ES-I3 (cell line): ENCODE measurements around the gene MTCH1.

Source experiments
- H3K36me3 ChIP-seq: 2 replicates; pipeline ENCODE4 v1.6.1; 2013; ENCODE audit warnings: mild to moderate bottlenecking, low read length, control low read depth, moderate library complexity; ENCODE audit not compliant: insufficient read depth
- H3K4me1 ChIP-seq: 2 replicates; pipeline ENCODE4 v1.6.1; 2013; ENCODE audit warnings: mild to moderate bottlenecking, control low read depth, low read length; ENCODE audit not compliant: insufficient read depth
- H3K9ac ChIP-seq: 2 replicates; pipeline ENCODE4 v1.6.1; 2013; ENCODE audit warnings: low read depth, mild to moderate bottlenecking, low read length, moderate library complexity
- H3K9me3 ChIP-seq: 2 replicates; pipeline ENCODE4 v1.6.1; 2013; ENCODE audit warnings: mild to moderate bottlenecking, low read length, moderate library complexity; ENCODE audit not compliant: control insufficient read depth, insufficient read depth

Gene MTCH1

DNA sequence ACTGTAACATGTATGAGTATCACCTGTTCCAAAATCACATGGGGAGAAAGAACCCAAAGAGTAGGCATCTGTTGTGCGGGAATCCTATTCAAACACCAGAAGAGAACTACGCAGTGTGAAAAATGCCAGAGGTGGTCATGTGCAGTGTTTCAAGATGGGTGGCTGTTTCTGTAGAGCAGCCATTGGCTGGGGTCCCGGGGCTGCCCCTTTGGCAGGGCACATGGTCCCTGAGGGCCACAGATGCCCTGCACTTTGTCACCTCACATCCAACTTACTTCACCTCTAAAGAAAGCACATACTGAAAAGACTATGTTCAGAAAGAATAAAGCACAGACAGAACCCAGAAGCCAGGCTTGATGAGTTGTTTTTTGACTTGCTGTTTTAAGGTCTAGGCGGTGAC, 12.3 kb downstream of the MTCH1 start:
- Histone ChIP-seq H3K4me1 (no peaks in the 10 kb centered on the region), H3K9ac (no peak overlapping the region), H3K36me3 (peaks cover 54% of the 10 kb centered on the region), H3K9me3 (no peaks in the 10 kb centered on the region)

DNA sequence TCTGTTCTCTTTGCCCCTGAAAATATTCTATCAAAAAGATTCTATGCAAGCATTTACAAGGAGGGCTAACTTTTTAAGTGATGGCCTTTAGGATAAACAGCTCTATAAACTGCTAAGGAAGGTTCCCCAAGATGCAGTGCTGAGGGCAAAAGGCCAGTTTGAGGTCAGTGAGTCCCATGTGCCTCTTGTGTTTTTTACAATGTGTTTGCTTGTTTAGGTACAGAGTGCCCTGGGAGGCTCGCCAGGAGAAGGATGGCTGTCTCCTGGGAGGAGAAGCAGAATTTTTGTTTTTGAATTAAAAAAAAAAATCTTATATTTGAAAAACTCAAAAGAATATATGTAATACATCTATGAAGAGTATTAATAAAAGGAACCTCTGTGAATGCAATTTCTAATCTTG, 12.8 kb downstream of the MTCH1 start:
- Histone ChIP-seq H3K9me3 (no peaks in the 10 kb centered on the region), H3K4me1 (no peaks in the 10 kb centered on the region), H3K36me3 (peaks cover 52% of the 10 kb centered on the region), H3K9ac (no peak overlapping the region)

DNA sequence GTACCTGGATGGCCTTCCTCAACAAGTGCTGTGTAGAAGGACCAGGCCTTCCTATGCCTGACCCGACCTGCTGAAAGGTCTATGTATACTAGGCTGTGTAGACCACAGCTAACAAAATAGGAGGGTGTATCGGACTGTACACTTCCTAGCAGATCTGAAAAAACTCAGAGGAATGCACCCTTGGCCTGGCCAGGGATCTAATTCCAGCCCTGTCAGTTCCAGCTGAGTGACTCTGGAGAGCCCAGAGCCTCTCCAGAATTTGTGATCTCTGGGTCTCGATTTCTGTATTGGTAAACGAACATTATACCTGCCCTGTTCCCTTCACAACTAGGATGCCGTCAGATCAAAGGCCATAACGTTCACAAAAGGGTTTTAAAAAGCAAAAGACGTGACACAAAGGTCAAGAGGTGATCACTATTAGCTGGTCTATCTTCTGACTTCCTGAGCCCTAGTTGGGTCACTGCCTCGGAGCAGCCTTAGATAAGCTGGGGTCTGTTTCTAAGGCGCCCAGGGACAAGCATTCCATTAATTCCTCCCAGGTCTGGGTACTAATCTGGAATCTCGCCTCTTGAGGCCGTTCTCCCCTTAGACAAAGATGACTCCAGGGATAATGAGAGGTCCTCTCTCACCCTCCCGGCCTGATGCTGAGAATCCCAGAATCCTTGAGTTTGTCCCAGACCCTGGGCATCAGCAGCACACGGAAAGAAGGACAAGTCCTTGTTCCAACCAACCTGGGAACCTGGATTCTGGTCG, 13.9 kb downstream of the MTCH1 start:
- H3K9me3 ChIP-seq, result no peaks in the 10 kb centered on the region
- H3K4me1 ChIP-seq, result no peaks in the 10 kb centered on the region
- H3K36me3 ChIP-seq, result peaks cover 51% of the 10 kb centered on the region
- no peak overlapping the region for H3K9ac ChIP-seq

DNA sequence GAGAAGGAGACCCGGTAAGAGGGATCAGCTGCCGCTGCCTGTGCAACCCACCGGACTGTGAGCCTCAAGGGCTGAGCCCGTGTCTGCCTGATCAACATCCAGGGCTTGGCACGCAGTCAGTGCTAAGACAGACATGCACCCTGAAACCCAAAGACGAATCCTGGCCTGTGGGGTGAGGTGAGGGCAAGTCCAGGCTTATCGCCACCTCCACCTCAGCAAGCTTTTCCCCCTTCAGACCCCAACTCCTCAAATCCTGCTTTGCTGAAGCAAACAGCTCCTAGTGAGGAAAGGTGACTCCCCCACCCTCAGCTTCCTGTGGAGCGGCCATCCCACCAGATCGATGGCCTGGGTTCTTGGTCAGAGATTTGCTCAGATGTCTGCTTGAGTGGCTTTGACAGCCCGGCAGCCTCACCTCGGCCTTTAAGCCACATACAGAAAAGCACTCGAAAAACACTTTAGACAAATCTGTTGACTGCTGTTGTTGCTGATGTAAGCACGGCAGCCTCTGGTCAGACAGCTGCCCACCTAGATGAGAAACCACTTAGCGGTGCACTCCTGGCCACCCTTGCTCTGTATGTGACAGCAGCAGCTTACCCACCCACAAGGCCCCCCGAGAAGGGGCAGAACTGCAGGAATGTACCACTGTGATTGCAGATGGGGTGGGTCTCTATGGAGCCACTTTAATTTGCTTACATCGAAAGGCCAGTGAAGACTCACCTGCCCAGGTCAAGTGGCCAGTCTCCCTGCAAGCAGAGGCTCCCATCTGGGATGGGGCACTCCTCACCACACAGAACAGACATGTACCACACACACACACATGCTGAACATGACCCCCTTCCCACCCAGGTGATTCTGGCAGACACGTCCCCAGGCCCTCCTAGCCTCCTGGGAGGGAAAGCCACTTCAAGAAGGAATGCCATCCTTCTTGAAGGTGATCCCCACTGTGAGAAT, 14.8 kb downstream of the MTCH1 start:
- no peaks in the 10 kb centered on the region for H3K4me1 ChIP-seq
- peaks cover 51% of the 10 kb centered on the region for H3K36me3 ChIP-seq
- no peaks in the 10 kb centered on the region for H3K9me3 ChIP-seq
- H3K9ac ChIP-seq, result no peak overlapping the region

DNA sequence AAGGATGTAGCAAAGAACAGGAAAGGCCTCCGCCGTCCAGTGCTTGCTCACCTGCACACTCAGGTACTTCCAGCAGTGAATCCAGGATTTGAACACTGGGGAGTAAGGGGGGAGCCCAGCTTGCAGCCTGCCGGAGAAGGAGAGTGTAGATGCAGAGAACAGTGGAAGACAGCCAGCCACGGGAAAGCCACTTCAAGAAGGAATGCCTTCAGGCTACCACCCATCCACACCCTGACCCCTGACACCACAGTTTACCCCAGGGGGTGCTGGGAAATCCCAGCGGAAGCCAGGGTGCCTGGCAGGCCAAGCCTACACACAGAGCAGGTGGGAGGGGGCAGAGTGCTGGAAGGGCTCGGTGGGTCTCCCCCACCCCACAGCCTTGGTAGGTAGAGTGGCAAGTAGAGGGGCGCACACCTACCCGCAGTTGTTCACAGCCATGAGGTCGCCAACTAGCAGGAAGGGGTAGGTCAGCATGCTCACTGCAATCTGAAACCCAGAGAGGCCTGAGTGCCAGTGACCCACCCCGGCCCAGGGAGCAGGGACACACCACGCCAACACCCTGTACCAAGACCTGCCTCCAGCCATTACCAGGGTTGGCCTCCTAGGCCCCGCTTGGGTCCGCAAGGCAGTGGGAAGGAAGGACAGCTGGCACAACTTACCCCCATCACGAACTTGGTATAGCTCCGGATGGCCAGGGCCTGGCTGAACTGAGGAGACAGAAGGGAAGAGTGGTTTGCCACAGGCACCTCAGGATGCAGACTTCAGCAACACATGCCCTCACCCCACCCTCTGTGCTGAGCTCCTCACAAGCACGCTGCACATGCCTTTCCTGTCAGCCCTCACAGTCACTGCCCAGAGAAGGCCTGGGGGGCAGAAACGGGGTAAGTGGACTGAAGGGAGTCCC, 15.8 kb downstream of the MTCH1 start:
- H3K9ac ChIP-seq, result no peak overlapping the region
- H3K9me3 ChIP-seq, result no peaks in the 10 kb centered on the region
- peaks cover 46% of the 10 kb centered on the region for H3K36me3 ChIP-seq
- H3K4me1 ChIP-seq, result no peaks in the 10 kb centered on the region

DNA sequence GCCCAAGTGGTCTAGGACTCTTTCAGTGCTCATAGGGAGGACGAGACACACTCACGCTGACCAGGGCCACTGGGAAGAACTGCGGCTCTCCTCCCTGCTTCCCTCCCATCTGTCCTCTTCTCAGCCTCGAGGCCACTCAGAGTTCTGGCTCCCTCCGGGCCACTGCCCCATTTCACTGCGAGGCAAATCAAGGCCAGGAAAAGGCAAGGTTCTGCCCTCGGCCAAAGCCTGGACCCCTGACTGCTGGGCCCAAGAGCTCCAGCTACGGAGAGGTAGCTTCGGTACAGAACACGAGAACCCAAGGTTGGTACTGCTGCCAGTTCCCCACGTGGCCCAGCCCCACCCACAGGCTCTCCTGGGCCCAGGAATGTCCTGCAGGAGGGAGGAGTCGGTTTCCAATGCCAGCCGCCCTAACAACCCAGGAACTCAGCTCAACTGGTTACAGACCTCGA, 16.7 kb downstream of the MTCH1 start:
- Histone ChIP-seq H3K4me1 (peaks cover 3% of the 10 kb centered on the region; the same call in 1 of the 2 replicates), H3K9me3 (no peaks in the 10 kb centered on the region), H3K36me3 (peaks cover 38% of the 10 kb centered on the region), H3K9ac (no peak overlapping the region)

DNA sequence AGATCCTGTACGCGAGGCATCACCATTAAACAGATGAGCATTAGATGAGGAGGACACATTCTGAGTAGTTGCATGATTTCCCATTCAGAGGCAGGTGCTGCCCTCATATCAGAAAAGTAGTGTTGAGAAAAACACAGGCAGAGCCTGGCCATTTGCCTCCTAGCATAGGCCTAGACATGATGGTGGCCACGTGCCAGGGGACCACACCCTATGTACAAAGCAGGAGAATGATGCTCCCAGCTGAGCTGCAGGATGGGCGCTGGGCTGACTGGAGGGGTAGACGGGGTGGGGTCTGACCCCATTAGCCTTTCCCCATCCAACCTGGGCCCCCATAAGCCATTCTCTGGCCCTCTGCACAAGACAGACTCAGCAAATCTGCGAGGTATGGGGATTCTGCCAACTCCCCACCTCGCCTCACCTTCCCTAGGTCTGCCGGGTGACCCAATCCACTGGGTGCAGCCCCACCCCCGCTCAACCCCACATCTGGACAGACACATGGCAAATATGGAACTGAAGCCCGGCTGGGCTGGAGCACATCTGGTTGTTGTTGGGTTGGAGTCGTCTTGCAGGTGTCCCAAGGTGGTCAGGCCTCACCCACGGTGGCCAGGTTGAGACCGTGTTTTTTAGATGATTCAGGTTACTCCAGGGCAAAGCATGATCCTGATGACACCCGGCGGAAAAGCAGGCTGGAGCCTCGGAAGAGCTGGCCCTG, 17.6 kb downstream of the MTCH1 start:
- Histone ChIP-seq H3K9me3 (no peaks in the 10 kb centered on the region), H3K9ac (no peak overlapping the region), H3K36me3 (peaks cover 31% of the 10 kb centered on the region), H3K4me1 (peaks cover 9% of the 10 kb centered on the region)

DNA sequence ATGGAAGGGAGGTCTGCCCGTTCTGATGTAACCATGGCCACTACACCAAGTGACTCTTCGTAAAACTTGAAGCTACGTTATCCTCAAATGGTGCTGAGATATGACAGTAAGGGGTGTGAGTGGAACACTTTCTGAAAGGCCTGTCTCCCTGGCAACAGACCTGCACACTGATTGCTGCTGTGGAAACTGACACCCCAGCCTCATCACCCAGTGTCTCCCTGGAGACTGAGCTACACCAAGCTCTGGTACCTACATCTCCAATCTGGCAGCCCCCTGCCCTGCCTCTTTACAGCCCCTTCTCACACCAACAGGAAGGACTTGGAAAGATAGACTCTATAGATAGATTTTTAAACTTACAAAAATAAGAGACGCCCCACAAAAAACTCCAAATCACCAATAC, 18.2 kb downstream of the MTCH1 start:
- no peaks in the 10 kb centered on the region for H3K9me3 ChIP-seq
- H3K36me3 ChIP-seq, result peaks cover 31% of the 10 kb centered on the region
- H3K4me1 ChIP-seq, result peaks cover 12% of the 10 kb centered on the region
- H3K9ac ChIP-seq, result no peak overlapping the region

DNA sequence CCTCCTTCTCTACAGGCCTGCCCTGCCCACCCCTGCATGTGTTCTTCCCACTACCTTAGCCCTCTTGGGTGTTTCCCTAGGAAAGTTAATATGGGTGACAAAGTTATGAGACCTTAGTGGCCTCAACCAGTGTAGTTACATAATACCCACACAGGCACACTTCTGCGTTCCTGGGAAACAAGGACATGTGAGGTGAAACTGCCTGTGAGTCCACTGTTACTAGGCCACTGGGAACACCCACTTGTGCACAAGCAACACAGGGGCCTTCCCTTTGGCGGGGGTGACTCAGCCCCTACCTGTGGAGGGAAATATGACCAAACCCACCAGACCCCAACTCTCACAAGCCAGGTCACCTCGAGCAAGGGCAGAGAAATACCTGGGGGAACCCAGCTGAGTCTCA, 18.7 kb downstream of the MTCH1 start:
- Histone ChIP-seq H3K4me1 (peaks cover 12% of the 10 kb centered on the region), H3K36me3 (peaks cover 31% of the 10 kb centered on the region)

DNA sequence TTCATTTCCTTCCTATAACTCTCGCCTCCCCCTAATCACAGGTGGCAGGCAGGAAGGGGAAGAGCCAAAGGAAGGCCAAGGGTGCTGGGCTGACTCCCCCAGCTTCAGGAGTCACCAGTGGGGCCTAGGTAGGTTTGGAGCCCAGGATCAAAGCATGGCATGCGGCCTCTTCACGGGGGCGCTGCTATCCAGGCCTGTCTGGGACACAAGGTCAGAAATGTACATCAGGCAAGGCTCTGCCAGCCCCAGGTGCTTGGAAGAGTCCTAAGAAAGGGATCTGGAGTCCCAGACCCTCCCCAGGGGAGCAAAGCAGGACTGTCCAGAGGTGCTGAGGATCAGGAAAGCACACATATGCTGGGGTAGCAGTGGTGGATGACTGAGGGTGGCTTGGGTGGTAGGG, 21.1 kb downstream of the MTCH1 start:
- Histone ChIP-seq H3K9me3 (no peaks in the 10 kb centered on the region), H3K4me1 (peaks cover 15% of the 10 kb centered on the region), H3K9ac (no peak overlapping the region), H3K36me3 (peaks cover 11% of the 10 kb centered on the region)

More for the DNA sequence above, 18.7 kb downstream of the MTCH1 start:
- H3K9me3 ChIP-seq, result no peaks in the 10 kb centered on the region
- no peak overlapping the region for H3K9ac ChIP-seq

DNA sequence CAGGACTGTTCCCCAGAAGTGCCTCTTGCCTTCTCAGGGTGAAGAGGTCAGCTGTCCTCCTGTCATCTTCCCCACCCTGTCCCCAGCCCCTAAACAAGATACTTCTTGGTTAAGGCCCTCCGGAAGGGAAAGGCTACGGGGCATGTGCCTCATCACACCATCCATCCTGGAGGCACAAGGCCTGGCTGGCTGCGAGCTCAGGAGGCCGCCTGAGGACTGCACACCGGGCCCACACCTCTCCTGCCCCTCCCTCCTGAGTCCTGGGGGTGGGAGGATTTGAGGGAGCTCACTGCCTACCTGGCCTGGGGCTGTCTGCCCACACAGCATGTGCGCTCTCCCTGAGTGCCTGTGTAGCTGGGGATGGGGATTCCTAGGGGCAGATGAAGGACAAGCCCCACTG, 21.6 kb downstream of the MTCH1 start:
- H3K9me3 ChIP-seq, result no peaks in the 10 kb centered on the region
- no peak overlapping the region for H3K9ac ChIP-seq
- H3K36me3 ChIP-seq, result peaks cover 6% of the 10 kb centered on the region
- H3K4me1 ChIP-seq, result peaks cover 15% of the 10 kb centered on the region

DNA sequence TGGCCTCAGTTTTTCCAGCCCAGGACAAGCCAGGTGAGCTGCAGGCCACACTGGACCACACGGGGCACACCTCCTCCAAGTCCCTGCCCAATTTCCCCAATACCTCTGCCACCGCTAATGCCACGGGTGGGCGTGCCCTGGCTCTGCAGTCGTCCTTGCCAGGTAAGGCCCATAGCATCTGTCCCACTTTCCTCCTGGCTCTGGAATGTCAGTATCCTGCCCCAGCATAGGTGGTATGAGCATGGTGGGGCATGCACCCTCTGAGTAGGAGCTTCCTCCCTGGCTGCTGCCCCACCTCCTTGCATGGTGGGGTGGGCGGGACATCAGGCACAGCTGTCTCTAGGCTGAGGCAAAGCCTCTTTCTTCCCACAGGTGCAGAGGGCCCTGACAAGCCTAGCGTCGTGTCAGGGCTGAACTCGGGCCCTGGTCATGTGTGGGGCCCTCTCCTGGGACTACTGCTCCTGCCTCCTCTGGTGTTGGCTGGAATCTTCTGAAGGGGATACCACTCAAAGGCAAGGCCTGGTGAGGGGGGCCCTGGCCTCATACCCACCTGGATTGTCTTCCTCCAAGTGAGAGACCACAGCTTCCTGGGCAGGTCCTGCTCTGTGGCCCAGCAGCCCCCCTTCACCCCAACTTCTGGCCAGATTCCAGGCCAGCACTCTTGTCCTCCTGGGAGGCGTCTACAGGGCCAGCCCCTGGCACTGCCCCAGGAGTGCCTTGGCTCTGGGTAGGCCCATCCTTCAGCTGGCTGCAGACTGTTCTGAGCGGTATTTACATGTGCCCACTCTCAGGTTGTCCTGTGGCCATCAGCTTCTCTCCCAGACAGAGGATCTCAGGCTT, 22.3 kb downstream of the MTCH1 start:
- no peak overlapping the region for H3K9ac ChIP-seq
- no peaks in the 10 kb centered on the region for H3K36me3 ChIP-seq
- peaks cover 15% of the 10 kb centered on the region for H3K4me1 ChIP-seq
- H3K9me3 ChIP-seq, result no peaks in the 10 kb centered on the region

DNA sequence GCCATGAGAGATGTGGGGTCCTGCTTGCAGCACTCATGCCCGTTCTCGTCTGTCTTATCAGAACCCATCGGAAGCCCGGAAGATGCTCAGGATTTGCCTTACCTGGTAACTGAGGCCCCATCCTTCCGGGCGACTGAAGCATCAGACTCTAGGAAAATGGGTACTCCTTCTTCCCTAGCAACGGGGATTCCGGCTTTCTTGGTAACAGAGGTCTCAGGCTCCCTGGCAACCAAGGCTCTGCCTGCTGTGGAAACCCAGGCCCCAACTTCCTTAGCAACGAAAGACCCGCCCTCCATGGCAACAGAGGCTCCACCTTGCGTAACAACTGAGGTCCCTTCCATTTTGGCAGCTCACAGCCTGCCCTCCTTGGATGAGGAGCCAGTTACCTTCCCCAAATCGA, 23.1 kb downstream of the MTCH1 start:
- no peak overlapping the region for H3K9ac ChIP-seq
- no peaks in the 10 kb centered on the region for H3K36me3 ChIP-seq
- no peaks in the 10 kb centered on the region for H3K9me3 ChIP-seq
- H3K4me1 ChIP-seq, result peaks cover 15% of the 10 kb centered on the region
